Activated naive CD8-positive, alpha-beta T cell (primary cell): ENCODE measurements around the gene CDH4.

Experiments used
- H3K27ac Mint-ChIP-seq: one replicate; pipeline ENCODE4 v1.8.0; 2021; ENCODE audit warnings: mixed read lengths
- H3K27me3 Mint-ChIP-seq: one replicate; pipeline ENCODE4 v1.8.0; 2021; ENCODE audit warnings: mixed read lengths
- H3K36me3 Mint-ChIP-seq: one replicate; pipeline ENCODE4 v1.8.0; 2021; ENCODE audit warnings: mixed read lengths
- H3K4me1 Mint-ChIP-seq: one replicate; pipeline ENCODE4 v1.8.0; 2021; ENCODE audit warnings: low read depth, mixed read lengths
- H3K4me3 Mint-ChIP-seq: one replicate; pipeline ENCODE4 v1.8.0; 2021; ENCODE audit warnings: mild to moderate bottlenecking, mixed read lengths
- H3K9me3 Mint-ChIP-seq: one replicate; pipeline ENCODE4 v1.8.0; 2021; ENCODE audit warnings: low read depth, mixed read lengths

Gene CDH4

GRCh38 chr20:61736001-61736635 is 484.1 kb downstream of the CDH4 start:
- peaks cover 3% of the 10 kb centered on the region for H3K27me3 Mint-ChIP-seq
- H3K9me3 Mint-ChIP-seq = no peaks in the 10 kb centered on the region
- no peak overlapping the region for H3K27ac Mint-ChIP-seq
- H3K36me3 Mint-ChIP-seq = no peaks in the 10 kb centered on the region
- no peaks in the 10 kb centered on the region for H3K4me1 Mint-ChIP-seq
- H3K4me3 Mint-ChIP-seq = no peak overlapping the region

GRCh38 chr20:61736751-61737310 is 484.8 kb downstream of the CDH4 start:
- Mint-ChIP-seq H3K27me3 (peaks cover 3% of the 10 kb centered on the region), H3K9me3 (no peaks in the 10 kb centered on the region), H3K4me3 (no peak overlapping the region), H3K27ac (no peak overlapping the region), H3K36me3 (no peaks in the 10 kb centered on the region), H3K4me1 (no peaks in the 10 kb centered on the region)

- Mint-ChIP-seq H3K4me3 (no peak overlapping the region), H3K27me3 (peaks cover 3% of the 10 kb centered on the region), H3K36me3 (no peaks in the 10 kb centered on the region), H3K27ac (no peak overlapping the region), H3K9me3 (no peaks in the 10 kb centered on the region), H3K4me1 (no peaks in the 10 kb centered on the region)
Measured at GRCh38 chr20:61737346-61737745, 485.3 kb downstream of the CDH4 start.

GRCh38 chr20:61737812-61738443 is 485.9 kb downstream of the CDH4 start:
- peaks cover 3% of the 10 kb centered on the region for H3K27me3 Mint-ChIP-seq
- H3K4me1 Mint-ChIP-seq = no peaks in the 10 kb centered on the region
- no peak overlapping the region for H3K4me3 Mint-ChIP-seq
- H3K36me3 Mint-ChIP-seq = no peaks in the 10 kb centered on the region
- no peaks in the 10 kb centered on the region for H3K9me3 Mint-ChIP-seq
- no peak overlapping the region for H3K27ac Mint-ChIP-seq

DNA sequence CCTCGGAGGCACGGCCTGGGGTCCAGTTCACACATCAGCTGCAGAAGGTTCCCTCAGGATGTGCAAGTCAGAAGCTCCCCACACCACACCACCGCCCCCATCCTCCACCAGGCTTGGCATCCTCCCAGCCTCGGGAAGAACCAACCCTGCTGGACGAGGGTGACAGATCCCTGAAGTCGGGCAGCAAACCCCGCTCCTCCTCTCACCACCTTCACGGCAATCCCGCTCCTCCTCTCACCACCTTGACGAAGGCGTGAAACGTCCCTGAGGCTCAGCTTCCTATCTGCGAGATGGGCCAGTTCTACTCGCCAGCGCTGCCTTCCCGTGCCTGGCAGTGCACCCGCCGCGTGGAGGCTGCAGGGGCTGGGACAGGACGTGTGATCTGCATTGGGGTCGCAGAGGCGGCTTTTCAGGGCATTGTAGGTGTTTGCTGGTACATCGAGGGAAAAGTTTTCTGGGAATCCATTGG is 486.6 kb downstream of the CDH4 start:
- Mint-ChIP-seq H3K27ac (no peak overlapping the region), H3K36me3 (no peaks in the 10 kb centered on the region), H3K4me3 (no peak overlapping the region), H3K4me1 (no peaks in the 10 kb centered on the region), H3K27me3 (peaks cover 3% of the 10 kb centered on the region), H3K9me3 (no peaks in the 10 kb centered on the region)

DNA sequence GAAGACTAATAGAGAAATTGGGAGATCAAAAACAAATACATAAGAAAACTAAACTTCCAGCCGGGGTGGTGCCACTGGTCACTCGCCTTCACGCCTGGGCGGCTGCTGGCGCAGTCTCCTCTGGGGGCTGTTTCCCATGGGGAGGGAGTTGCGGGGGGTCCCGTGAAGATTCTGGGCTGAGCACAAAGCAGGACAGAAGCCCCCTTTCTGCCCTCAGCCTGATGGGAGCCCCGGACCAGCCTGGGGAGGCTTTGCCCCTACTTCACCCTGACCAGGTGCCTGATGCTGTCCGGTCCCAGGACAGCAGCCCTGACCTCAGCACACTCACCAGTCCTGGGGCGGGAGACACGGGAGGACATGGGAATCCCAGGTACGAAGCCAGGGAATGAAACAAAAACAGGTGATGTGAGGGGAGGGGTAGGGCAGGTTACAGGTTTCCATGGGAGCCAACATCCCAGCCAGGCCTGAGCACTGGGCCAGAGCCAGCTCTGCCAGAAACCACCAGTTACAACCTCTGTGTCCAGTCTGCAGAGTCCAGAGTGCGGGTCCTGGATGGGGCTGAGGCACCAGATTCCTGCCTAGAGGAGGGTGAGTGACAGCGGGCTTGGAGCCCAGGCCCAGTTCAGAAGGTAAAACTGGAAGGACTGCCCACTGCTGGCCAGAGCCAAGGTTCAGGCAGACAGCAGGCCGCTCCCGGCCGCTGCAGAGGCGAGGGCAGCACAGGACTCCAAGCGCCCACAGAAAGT is 487.2 kb downstream of the CDH4 start:
- Mint-ChIP-seq H3K4me1 (no peaks in the 10 kb centered on the region), H3K27me3 (peaks cover 3% of the 10 kb centered on the region), H3K4me3 (no peak overlapping the region), H3K36me3 (no peaks in the 10 kb centered on the region), H3K9me3 (no peaks in the 10 kb centered on the region), H3K27ac (no peak overlapping the region)

DNA sequence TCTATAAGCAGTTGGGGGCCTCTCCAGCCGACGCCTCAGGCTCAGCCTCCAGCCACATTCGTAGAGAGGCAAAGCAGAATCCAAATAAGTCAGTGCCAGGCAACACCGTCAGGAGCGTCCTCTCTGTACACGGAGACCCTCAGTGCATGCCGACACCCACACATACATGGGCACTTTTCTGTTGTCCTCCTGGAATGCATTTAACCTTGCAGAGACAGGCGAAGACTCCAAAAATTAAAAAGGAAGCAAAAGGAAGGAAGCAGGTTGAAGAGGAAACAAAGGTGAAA is 487.7 kb downstream of the CDH4 start:
- no peaks in the 10 kb centered on the region for H3K4me1 Mint-ChIP-seq
- H3K4me3 Mint-ChIP-seq = no peak overlapping the region
- no peaks in the 10 kb centered on the region for H3K36me3 Mint-ChIP-seq
- H3K27ac Mint-ChIP-seq = no peak overlapping the region
- no peaks in the 10 kb centered on the region for H3K9me3 Mint-ChIP-seq
- peaks cover 3% of the 10 kb centered on the region for H3K27me3 Mint-ChIP-seq

DNA sequence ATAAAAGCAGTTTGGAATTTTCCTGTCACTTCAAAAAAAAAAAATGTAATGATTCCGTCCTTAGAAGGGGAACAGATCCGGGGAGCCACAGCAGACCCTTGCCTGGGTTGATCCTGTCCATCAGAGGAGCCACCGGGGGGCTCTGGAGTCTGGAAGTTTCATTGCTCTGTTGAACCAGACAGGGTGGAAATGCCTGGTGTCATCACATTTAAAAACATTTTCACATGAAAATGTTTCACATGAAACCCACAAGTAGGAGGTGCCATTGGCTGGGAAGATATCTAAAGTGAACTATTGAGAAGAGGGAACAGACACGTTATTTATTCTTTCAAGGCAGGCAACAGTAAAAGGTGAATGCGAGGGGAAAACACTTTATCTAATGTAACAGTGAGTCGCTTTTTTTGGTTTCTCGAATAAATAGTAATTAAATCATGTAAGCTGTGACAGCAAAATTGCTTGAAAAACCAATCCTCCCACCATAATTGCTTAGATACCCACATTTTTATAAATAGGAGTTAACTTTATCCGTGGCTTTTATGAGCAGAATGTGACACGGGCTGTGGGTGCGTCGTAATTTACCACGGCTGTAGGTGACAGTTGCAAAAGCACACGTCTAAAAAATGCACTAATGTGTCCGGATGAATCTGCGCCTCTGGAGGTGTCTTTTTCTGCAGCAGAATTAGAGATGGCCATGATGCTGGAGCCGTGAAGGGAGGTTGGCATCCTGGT is 490.2 kb downstream of the CDH4 start:
- no peak overlapping the region for H3K27ac Mint-ChIP-seq
- H3K9me3 Mint-ChIP-seq = no peaks in the 10 kb centered on the region
- no peaks in the 10 kb centered on the region for H3K4me1 Mint-ChIP-seq
- H3K4me3 Mint-ChIP-seq = no peak overlapping the region
- no peaks in the 10 kb centered on the region for H3K36me3 Mint-ChIP-seq
- no peaks in the 10 kb centered on the region for H3K27me3 Mint-ChIP-seq

- H3K27me3 Mint-ChIP-seq = no peaks in the 10 kb centered on the region
- no peaks in the 10 kb centered on the region for H3K4me1 Mint-ChIP-seq
- H3K4me3 Mint-ChIP-seq = no peak overlapping the region
- H3K9me3 Mint-ChIP-seq = no peaks in the 10 kb centered on the region
- no peak overlapping the region for H3K27ac Mint-ChIP-seq
- no peaks in the 10 kb centered on the region for H3K36me3 Mint-ChIP-seq
Measured at GRCh38 chr20:61743606-61744005, 491.5 kb downstream of the CDH4 start.

- H3K27me3 Mint-ChIP-seq = no peaks in the 10 kb centered on the region
- no peaks in the 10 kb centered on the region for H3K4me1 Mint-ChIP-seq
- no peaks in the 10 kb centered on the region for H3K9me3 Mint-ChIP-seq
- H3K27ac Mint-ChIP-seq = no peak overlapping the region
- H3K4me3 Mint-ChIP-seq = no peak overlapping the region
- H3K36me3 Mint-ChIP-seq = no peaks in the 10 kb centered on the region
Measured at GRCh38 chr20:61744691-61745396, 492.8 kb downstream of the CDH4 start.

- Mint-ChIP-seq H3K36me3 (no peaks in the 10 kb centered on the region), H3K9me3 (no peaks in the 10 kb centered on the region), H3K27me3 (no peaks in the 10 kb centered on the region), H3K4me1 (no peaks in the 10 kb centered on the region), H3K4me3 (no peak overlapping the region), H3K27ac (no peak overlapping the region)
Measured at GRCh38 chr20:61745397-61746146, 493.5 kb downstream of the CDH4 start.

- Mint-ChIP-seq H3K36me3 (no peaks in the 10 kb centered on the region), H3K27ac (no peak overlapping the region), H3K4me1 (no peaks in the 10 kb centered on the region), H3K4me3 (no peak overlapping the region), H3K27me3 (no peaks in the 10 kb centered on the region), H3K9me3 (no peaks in the 10 kb centered on the region)
Measured at GRCh38 chr20:61746147-61746646, 494.1 kb downstream of the CDH4 start.

DNA sequence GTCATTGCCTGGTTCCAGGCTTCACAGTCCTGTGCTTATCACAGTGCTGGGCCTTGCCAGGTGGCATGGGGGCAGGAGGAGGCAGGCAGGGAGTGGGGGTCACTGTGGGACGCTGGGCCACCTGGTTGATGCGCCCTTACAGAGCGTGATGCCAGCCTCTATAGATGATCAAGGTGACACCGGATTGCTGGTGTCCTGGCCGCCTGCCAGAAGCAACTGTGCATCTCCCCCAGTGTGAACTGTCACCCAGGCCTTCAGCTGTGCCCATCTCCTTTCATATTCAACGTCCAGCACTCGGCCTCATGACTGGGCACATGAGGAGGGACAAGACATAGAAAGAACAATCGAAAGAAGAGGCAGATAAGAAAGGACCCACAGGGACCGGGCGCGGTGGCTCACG is 494.7 kb downstream of the CDH4 start:
- H3K36me3 Mint-ChIP-seq = no peaks in the 10 kb centered on the region
- no peaks in the 10 kb centered on the region for H3K9me3 Mint-ChIP-seq
- no peak overlapping the region for H3K27ac Mint-ChIP-seq
- no peak overlapping the region for H3K4me3 Mint-ChIP-seq
- no peaks in the 10 kb centered on the region for H3K27me3 Mint-ChIP-seq
- H3K4me1 Mint-ChIP-seq = no peaks in the 10 kb centered on the region

DNA sequence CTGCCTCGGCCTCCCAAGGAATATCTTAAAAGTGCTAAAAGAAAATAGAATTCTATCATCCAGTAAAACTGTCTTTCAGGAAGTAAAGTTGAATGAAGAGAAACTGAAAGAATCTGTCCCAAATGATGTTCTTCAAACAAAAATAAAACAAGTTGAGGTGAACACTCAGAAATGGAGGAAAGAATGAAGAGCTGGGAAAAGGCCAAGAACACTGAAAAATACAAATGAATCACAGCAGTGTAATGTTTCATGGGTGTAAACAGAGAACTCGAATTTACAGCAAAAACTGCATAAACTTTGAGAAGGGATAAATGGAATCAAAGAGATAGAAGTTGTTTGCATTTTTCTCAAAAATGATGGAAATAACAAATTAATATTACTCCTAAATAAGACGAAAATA is 496.3 kb downstream of the CDH4 start:
- H3K4me1 Mint-ChIP-seq = no peaks in the 10 kb centered on the region
- no peaks in the 10 kb centered on the region for H3K36me3 Mint-ChIP-seq
- H3K27ac Mint-ChIP-seq = no peak overlapping the region
- H3K4me3 Mint-ChIP-seq = no peak overlapping the region
- no peaks in the 10 kb centered on the region for H3K9me3 Mint-ChIP-seq
- H3K27me3 Mint-ChIP-seq = no peaks in the 10 kb centered on the region
